Ishikawa (cell line): Measurements from ENCODE around the gene TMEM19.

Experiments
- CEBPB ChIP-seq: IDR thresholded peaks from 2 replicates; pipeline ENCODE4 v1.6.1; 2012
- CREB1 ChIP-seq: IDR thresholded peaks from 2 replicates; pipeline ENCODE4 v1.6.1; 2012; ENCODE audit warnings: low read depth
- EP300 ChIP-seq: IDR thresholded peaks from 2 replicates; pipeline ENCODE4 v1.6.1; 2012; ENCODE audit warnings: borderline replicate concordance
- FOXM1 ChIP-seq: IDR thresholded peaks from 2 replicates; pipeline ENCODE4 v1.6.1; 2012; ENCODE audit warnings: low read depth, borderline replicate concordance
- MAX ChIP-seq: IDR thresholded peaks from 2 replicates; pipeline ENCODE4 v1.6.1; 2012
- NFIC ChIP-seq: IDR thresholded peaks from 2 replicates; pipeline ENCODE4 v1.6.1; 2012
- RAD21 ChIP-seq: IDR thresholded peaks from 2 replicates; pipeline ENCODE4 v1.6.1; 2012; ENCODE audit warnings: low read depth
- TAF1 ChIP-seq: IDR thresholded peaks from 2 replicates; pipeline ENCODE4 v1.6.1; 2012; ENCODE audit warnings: low read depth, mild to moderate bottlenecking
- TCF12 ChIP-seq: IDR thresholded peaks from 2 replicates; pipeline ENCODE4 v1.6.1; 2012; ENCODE audit warnings: low read depth
- TEAD4 ChIP-seq: IDR thresholded peaks from 2 replicates; pipeline ENCODE4 v1.6.1; 2012
- YY1 ChIP-seq: IDR thresholded peaks from 2 replicates; pipeline ENCODE4 v1.6.1; 2012; ENCODE audit warnings: low read depth
- ZBTB7A ChIP-seq: IDR thresholded peaks from 2 replicates; pipeline ENCODE4 v1.6.1; 2012; ENCODE audit warnings: low read depth

DNA sequence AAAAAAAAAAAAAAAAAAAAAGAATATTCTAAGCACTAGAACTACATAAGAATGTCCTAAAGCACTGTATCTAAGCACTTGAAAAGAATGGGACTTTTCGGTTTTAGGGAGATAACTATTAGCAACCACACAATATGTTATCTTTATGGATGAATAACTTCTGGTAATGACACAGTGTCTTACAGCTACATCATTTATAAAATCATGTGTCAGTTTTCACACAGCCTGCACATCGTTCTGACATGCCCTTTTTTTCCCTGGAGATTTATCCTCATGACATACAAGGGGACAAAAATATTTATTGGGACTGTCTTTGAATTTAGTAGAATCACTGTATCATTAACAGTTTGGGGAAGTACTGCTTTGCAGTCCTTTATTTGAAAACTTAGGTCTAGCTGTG is 17.3 kb downstream of the TMEM19 start:
- TF ChIP-seq TEAD4 (no peak), FOXM1 (no peak), TAF1 (no peak), EP300 (no peak), NFIC (no peak), MAX (no peak), CEBPB (no peak), TCF12 (no peak), ZBTB7A (no peak), CREB1 (no peak), YY1 (no peak), RAD21 (no peak)
